SU-DHL-6 (cell line): ENCODE results near the gene NSMCE4A.

Experiments used
- H2AFZ ChIP-seq: fragments of 200-600 bp; sonication (generic); 2 replicates; pipeline ENCODE4 v1.6.1; 2014; ENCODE audit warnings: low read depth, mild to moderate bottlenecking, moderate library complexity, mixed read lengths, antibody characterized with exemption, low read length; ENCODE audit not compliant: severe bottlenecking
- H3F3A ChIP-seq: fragments of 200-600 bp; shearing (Covaris generic); 2 replicates; pipeline ENCODE4 v1.6.0; 2016; ENCODE audit warnings: antibody characterized with exemption, mild to moderate bottlenecking; ENCODE audit not compliant: insufficient read depth
- H3K27ac ChIP-seq: fragments of 200-600 bp; sonication (generic); 2 replicates; pipeline ENCODE4 v1.5.1; 2016; ENCODE audit warnings: low read depth, mild to moderate bottlenecking, low read length, moderate library complexity, mixed read lengths
- H3K27me3 ChIP-seq: fragments of 200-600 bp; sonication (generic), shearing (Covaris generic); 2 replicates; pipeline ENCODE4 v1.6.0; 2014; ENCODE audit warnings: mild to moderate bottlenecking, low read length
- H3K36me3 ChIP-seq: fragments of 200-600 bp; sonication (generic); 2 replicates; pipeline ENCODE4 v1.6.1; 2014; ENCODE audit warnings: mild to moderate bottlenecking, low read length, mixed read lengths
- H3K4me2 ChIP-seq: fragments of 300-600, 200-600 bp; shearing (Covaris generic), sonication (generic); 2 replicates; pipeline ENCODE4 v1.6.0; 2014; ENCODE audit warnings: low read length, low read depth, mild to moderate bottlenecking; ENCODE audit not compliant: poor library complexity, severe bottlenecking
- H3K4me3 ChIP-seq: fragments of 200-600 bp; sonication (generic); 2 replicates; pipeline ENCODE4 v1.5.1; 2014; ENCODE audit warnings: antibody characterized with exemption, low read length, mild to moderate bottlenecking, mixed read lengths; ENCODE audit not compliant: insufficient read depth, poor library complexity, severe bottlenecking
- H3K79me2 ChIP-seq: fragments of 200-600 bp; sonication (generic); 2 replicates; pipeline ENCODE4 v1.6.1; 2014; ENCODE audit warnings: mild to moderate bottlenecking, low read length, moderate library complexity; ENCODE audit not compliant: insufficient read depth
- H3K9ac ChIP-seq: fragments of 200-600 bp; sonication (generic); 2 replicates; pipeline ENCODE4 v1.7.0; 2014; ENCODE audit warnings: mild to moderate bottlenecking, low read length
- H3K9me2 ChIP-seq: fragments of 200-600 bp; sonication (generic); replicated peaks from 2 replicates; pipeline ENCODE4 v1.6.1; 2014; ENCODE audit warnings: low read length; ENCODE audit not compliant: insufficient read depth
- H3K9me3 ChIP-seq: fragments of 200-600 bp; sonication (generic); 2 replicates; pipeline ENCODE4 v1.6.1; 2014; ENCODE audit warnings: low read length, mixed read lengths; ENCODE audit not compliant: insufficient read depth
- H4K20me1 ChIP-seq: fragments of 200-600 bp; sonication (generic); 2 replicates; pipeline ENCODE4 v1.6.1; 2014; ENCODE audit warnings: low read depth, mild to moderate bottlenecking, antibody characterized with exemption, low read length, moderate library complexity, mixed read lengths
- EZH2phosphoT487 ChIP-seq: fragments of 200-600 bp; sonication (generic), shearing (Covaris generic); conservative IDR thresholded peaks from 2 replicates; pipeline ENCODE4 v1.6.1; 2018; ENCODE audit warnings: mild to moderate bottlenecking, antibody characterized with exemption, low read length, moderate library complexity, mixed read lengths
- TF ChIP-seq, protein P1 (sequence below): fragments of 200-600 bp; sonication (generic); IDR thresholded peaks from one replicate; pipeline ENCODE4 v1.5.1; 2017; ENCODE audit warnings: antibody characterized with exemption, mild to moderate bottlenecking, low read length, moderate library complexity; ENCODE audit not compliant: insufficient read depth, poor library complexity, severe bottlenecking

Gene NSMCE4A

DNA sequence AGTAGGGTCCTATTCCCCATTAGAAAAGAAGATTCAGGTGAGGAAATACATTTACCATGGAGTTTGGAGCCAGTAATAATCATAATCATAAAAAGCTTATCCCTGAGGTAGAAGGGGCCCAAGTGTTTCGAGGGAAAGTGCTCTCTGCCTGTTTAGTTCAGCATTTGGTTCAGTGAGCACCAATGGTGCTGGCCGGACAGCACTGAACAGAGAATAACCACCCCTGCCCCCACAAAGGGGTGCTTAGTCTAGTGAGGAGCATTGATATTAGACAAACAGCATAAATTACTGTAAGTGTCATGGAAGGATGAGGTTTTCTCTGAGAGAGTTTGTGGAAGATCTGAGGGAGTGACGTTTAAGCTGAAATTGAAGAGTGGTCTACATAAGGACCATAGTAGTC is 25.6 kb downstream of the NSMCE4A start:
- H3K9ac ChIP-seq = no peak overlapping the region
- H3F3A ChIP-seq = no peaks in the 10 kb centered on the region
- H3K9me3 ChIP-seq = no peaks in the 10 kb centered on the region
- H3K4me2 ChIP-seq = no peak overlapping the region
- no peak for TF ChIP-seq EZH2phosphoT487
- TF ChIP-seq, protein P1, sequence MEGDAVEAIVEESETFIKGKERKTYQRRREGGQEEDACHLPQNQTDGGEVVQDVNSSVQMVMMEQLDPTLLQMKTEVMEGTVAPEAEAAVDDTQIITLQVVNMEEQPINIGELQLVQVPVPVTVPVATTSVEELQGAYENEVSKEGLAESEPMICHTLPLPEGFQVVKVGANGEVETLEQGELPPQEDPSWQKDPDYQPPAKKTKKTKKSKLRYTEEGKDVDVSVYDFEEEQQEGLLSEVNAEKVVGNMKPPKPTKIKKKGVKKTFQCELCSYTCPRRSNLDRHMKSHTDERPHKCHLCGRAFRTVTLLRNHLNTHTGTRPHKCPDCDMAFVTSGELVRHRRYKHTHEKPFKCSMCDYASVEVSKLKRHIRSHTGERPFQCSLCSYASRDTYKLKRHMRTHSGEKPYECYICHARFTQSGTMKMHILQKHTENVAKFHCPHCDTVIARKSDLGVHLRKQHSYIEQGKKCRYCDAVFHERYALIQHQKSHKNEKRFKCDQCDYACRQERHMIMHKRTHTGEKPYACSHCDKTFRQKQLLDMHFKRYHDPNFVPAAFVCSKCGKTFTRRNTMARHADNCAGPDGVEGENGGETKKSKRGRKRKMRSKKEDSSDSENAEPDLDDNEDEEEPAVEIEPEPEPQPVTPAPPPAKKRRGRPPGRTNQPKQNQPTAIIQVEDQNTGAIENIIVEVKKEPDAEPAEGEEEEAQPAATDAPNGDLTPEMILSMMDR = no peak
- no peaks in the 10 kb centered on the region for H3K36me3 ChIP-seq
- no peak overlapping the region for H3K4me3 ChIP-seq
- no peaks in the 10 kb centered on the region for H3K79me2 ChIP-seq
- H4K20me1 ChIP-seq = no peaks in the 10 kb centered on the region
- H2AFZ ChIP-seq = no peak overlapping the region
- no peak overlapping the region for H3K27ac ChIP-seq
- H3K9me2 ChIP-seq = no peaks in the 10 kb centered on the region
- no peaks in the 10 kb centered on the region for H3K27me3 ChIP-seq

GRCh38 chr10:121949049-121949448 is 26.0 kb downstream of the NSMCE4A start:
- TF ChIP-seq, protein P1 = no peak
- no peak for TF ChIP-seq EZH2phosphoT487
- Histone ChIP-seq H3K36me3 (no peaks in the 10 kb centered on the region), H3K27me3 (no peaks in the 10 kb centered on the region), H3K4me3 (no peak overlapping the region), H3K4me2 (no peak overlapping the region), H4K20me1 (no peaks in the 10 kb centered on the region), H3K9me3 (no peaks in the 10 kb centered on the region), H3F3A (no peaks in the 10 kb centered on the region), H3K9me2 (no peaks in the 10 kb centered on the region), H3K9ac (no peak overlapping the region), H2AFZ (no peak overlapping the region), H3K79me2 (no peaks in the 10 kb centered on the region), H3K27ac (no peak overlapping the region)

- H3K79me2 ChIP-seq = no peaks in the 10 kb centered on the region
- no peak overlapping the region for H2AFZ ChIP-seq
- TF ChIP-seq, protein P1 = no peak
- TF ChIP-seq EZH2phosphoT487 = no peak
- no peaks in the 10 kb centered on the region for H3K9me2 ChIP-seq
- no peak overlapping the region for H3K4me3 ChIP-seq
- no peaks in the 10 kb centered on the region for H3K36me3 ChIP-seq
- no peak overlapping the region for H3K27ac ChIP-seq
- no peaks in the 10 kb centered on the region for H3K9me3 ChIP-seq
- no peak overlapping the region for H3K4me2 ChIP-seq
- H3K9ac ChIP-seq = no peak overlapping the region
- H4K20me1 ChIP-seq = no peaks in the 10 kb centered on the region
- H3K27me3 ChIP-seq = no peaks in the 10 kb centered on the region
- no peaks in the 10 kb centered on the region for H3F3A ChIP-seq
These were observed 27.4 kb downstream of the NSMCE4A start for GRCh38 chr10:121947343-121948330.
